NCI-H524 (cell line): ENCODE data around the gene TSHZ2.
A peak's percentile ranks its signal among the peaks of the same experiment; 100 is the strongest.
"Not testable (repeated sequence)": the region's sequence is repeated elsewhere in the genome, so short reads cannot be mapped to it uniquely, and the experiment has no call there.

ENCODE experiments used
- DNase-seq, 2 experiments: peaks; one replicate each; lab custom pipeline; 2025; lab: John Stamatoyannopoulos, UW

TSHZ2 gene

DNA sequence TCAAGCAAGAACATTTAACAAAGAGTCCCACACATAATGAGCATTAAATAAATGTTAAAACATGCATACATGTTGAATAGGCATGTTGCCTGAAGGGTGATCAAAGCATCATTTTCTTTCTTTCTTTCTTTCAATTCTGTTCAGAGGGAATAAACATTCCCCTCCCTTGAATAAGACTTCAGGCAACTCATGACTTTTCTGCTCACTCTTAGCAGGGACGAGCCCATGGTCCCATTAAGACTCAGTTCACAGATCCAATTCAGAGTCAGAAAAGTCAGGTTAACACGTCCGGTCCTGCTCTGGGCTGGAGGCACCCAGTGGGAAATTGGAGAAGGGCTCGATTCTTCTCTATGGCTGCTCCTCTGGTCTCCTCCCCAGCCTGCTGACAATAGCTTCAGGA, 439.7 kb downstream of the TSHZ2 start:
- DNase-seq = no peak

DNA sequence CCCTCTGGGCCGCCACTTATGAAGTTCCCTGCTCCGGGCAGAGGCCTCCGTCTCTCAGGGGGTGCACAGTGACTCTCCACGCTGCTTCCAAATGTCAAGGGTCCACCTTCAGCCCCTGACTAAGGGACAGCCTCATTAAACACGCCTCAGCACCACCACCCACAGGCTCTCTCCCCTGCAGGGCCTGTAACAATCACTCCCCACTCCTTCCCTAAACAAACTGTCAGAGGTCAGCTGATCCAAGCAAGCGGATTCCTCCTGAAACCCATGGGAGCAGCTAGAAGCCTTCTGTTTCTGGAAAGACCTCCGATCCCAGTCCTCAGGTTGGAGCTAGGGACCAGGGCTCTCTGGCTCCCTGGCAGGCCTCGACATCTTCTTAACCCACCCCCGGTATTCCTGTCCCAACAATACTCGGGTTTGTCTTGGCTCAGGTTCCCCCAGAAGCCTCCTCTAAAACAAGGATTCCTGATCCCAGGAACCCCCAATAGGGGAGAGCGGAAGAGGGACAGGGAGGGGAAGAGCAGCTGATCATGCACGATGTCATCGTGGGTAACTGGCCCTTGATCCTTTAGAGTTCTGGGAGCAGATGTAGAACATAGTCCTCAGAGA, 440.5 kb downstream of the TSHZ2 start:
- DNase-seq = no peak

DNA sequence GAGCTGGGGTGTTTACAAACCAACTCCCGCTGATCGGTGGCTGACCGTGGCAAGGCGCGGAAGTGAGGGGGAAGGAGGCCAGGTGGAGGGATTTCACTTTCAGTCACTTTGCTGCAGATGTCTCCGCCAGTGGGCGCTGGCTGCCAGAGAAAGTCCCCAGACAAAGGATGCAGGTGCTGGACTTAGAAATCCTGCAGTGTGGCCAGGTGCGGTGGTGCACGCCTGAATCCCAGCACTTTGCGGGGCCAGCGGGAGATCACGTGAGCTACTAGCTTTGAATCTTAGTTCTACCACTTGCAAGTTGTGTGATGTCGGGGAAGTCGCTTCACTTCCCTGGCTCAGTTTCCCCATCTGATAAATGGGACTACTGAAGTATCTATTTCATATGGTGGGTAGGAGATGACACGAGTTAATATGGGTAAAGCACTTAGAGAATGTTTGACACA, 441.1 kb downstream of the TSHZ2 start:
- DNase-seq = peak; percentile 59 to 63

DNA sequence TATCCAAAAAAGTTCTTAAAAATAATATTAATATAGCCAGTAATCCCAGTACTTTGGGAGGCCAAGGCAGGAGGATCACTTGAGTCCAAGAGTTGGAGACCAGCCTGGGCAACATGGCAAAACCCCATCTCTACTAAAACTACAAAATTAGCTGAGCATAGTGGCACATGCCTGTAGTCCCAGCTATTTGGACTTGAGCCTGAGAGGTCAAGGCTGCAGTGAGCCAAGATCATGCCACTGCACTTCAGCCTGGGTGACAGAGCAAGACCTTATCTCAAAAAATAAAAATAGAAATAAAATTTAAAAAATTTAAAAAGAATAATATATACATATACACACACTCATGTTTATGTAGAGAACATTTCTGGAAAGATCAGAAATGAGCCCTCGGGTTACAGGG, 441.7 kb downstream of the TSHZ2 start:
- DNase-seq = not testable (repeated sequence)

DNA sequence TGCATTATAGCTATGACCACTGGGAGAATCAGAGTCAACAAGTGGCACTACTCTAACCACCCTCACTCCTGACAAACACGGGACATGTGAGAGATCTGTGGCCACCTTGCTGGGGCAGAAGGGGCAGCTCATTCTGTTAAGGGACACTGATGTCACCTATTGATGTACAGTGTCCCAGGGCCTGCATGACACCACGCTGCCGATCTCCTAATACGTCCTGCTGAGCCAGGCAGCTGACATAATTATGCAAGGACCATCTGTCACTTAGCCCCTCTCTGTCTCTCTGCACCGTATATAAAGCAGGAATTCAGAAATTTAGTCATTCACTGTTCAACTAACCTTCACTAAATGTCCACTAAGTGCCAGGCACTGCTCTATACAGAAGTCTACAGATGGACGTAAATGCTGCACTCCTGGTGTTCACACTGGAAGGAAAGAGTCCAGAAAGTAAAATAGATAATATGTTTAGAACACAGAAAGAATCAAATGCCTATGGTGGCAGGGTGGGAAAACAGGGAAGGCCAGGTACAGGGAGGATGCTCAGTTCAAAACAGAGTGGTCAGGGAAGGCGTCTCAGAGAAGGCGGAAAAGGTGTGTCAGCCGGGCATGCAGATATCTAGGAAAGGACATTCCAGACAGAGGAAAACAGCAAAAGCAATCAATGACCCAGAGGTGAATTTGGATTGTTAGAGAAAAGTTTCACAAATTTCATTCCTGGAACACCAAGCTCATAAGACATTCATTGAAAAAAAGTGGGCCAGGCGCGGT, 447.7 kb downstream of the TSHZ2 start:
- peak; percentile 48 to 84 for DNase-seq

DNA sequence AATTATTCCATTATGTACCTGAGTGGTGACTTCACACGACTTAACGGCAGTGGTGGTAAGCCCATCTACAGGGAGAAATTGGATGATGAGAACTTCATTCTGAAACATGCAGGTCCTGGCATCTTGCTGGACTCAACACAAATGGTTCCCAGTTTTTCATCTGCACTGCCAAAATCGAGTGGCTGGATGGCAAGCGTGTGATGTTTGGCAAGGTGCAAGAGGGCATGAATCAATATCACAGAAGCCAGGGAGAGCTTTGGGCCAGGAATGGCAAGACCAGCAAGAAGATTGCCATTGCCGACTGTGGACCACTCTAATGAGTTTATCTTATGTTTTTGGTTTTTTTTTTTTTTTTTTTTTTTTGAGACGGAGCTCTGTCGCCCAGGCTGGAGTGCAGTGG, 449.2 kb downstream of the TSHZ2 start:
- DNase-seq = no peak

DNA sequence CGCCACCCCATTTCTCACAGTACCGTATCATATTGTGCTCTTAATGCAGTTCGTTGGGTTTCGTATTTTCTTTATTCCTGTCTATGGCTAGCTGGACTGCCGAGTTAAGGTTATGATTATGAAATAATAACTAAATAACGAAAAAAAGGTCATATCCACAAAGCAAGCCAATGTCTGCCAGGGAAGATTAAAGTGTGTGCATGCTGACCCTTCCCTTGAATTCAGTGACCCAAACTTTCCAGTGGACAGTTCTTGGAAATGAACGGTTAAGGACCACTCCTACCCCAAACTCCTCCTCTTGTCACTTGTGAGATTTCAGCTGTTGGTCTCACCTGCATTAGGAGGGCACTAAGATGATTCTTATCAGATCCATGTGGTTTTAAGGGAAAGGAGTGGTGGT, 449.9 kb downstream of the TSHZ2 start:
- no peak for DNase-seq

DNA sequence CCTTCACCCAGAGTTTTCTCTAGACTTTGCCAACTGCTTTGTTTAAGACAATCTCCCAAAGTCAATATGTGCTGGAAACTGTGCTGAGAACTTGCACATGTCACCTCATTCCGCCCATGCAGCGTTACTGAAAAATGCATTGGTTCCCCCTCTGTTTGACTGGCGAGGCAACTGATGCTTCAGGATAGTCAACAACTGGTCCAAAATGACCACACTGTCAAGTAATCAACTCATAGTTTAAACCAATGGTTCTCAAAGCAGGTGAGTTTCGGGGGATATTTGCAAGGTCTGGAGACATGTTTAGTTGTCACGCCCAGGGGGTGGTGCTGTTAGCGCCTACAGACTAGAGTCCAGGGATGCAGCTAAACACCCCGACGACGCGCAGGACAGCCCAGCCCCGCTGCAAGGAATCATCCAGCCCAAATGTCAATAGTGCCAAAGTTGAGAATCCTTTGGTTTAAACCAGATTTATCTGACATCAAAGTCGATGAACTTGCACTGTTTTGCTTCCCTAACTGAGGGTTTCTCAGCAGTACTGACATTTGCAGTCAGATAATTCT, 451.5 kb downstream of the TSHZ2 start:
- DNase-seq = no peak

DNA sequence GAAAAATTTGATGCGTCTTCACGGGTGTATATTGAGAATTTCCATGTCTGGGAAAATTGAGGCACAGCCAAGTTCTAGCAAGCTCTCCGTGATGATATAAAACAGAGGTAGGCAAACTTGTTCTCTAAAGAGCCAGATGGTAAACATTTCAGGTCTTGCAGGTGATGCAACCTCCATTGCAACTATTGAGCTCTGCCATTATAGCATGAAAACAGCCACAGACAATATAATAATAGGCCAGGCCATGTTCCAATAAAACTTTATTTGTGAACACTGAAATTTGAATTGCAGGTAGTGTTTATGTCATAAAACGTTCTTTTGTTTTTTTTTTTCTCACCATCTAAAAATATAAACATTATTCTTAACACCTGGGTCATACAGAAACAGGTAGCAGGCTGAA, 453.3 kb downstream of the TSHZ2 start:
- DNase-seq = no peak

DNA sequence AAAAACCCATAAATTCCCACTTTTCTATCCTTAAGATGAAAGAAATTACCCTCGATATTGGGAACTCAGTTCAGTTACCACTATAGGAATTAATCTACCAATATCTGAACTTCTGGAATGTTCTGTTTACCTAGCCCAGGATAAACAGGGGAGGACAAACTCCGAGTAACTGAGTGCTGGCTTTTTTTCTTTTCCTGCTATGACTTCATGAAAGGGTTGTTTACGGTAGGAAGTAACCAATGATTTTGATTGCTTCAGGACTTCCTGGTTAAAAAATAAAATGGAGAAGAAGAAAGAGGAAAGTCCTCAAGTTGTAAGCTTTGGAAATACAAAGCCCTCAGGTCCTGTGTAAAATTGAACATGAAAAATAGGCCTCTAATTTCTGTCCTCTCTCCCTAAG, 453.8 kb downstream of the TSHZ2 start:
- no peak for DNase-seq

DNA sequence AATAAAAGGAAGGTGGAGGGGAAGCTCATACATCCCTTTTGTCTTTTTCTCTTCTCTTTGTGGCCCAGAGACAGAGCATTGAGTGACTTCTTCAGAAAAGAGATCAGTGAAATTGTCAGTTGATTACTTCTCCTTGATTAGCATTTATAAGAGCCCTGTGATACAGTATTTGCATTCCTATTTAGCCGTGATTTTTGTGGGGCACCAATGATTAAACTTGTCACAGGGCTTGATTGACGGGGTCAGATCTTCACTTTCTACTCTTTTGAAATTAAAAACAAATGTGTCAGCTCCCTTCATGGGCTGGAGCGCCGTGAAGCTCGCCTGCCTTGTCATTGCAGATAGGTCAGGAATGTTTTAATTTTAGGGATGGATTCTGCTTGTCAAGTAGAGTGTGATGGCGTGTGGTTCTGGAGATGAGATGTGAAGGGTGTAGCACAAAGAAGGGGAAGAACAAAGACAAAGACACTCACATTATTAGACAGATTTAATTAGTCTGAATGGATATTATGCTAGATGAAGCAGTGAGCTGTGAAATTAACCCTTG, 454.7 kb downstream of the TSHZ2 start:
- no peak for DNase-seq

DNA sequence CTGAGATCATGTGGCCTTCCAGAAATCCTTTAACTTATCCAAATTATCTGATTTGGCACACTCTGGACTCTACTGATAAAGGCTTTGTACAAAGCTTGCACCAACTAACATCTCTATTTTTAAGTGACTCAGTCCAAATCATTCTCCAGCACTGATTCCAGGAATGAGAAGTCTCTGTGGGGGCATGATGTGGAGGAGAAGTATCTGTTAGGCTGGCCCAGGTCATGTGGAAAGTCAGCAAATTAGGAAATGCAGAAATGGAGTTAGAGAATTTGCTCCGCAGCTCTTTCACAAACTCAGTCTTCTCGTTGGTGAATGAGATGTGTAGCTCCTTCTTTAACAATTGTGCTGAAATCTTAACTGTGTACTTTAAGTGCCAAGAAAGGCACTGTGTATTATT, 455.8 kb downstream of the TSHZ2 start:
- no peak for DNase-seq

DNA sequence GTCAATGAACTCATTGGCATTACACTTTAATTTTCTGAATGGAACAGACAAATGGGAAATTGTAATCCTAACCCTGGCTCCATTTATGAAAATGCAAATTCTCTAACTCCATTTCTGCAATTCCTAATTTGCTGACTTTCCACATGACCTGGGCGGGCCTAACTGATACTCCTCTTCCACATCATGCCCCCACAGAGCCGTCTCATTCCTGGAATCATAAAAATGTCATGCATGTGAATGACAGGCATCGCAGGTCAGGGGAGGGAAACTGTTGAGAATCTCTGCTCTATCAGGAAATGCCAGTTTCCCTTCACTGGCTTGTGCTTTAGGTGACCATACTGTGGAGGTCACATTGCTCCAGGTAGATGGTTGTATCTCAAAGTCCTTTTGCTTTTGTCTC, 456.4 kb downstream of the TSHZ2 start:
- DNase-seq = no peak

DNA sequence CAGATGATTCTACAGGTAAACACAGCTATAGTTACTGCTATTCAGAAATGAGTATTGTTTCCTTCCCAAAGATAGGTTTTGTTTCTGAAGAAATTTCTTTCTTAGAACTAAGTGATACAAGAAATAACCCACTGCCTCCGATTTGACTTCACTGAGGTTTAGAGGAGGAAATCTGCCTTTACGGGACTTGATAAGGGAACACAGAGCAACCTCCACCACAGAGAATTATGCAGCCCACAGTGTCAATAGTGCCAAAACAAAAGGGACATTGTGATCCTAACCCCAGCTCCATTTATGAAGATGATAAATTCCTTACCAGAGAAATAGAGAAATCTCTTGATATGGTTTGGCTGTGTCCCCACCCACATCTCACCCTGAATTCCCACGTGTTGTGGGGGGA, 456.8 kb downstream of the TSHZ2 start:
- DNase-seq = no peak

DNA sequence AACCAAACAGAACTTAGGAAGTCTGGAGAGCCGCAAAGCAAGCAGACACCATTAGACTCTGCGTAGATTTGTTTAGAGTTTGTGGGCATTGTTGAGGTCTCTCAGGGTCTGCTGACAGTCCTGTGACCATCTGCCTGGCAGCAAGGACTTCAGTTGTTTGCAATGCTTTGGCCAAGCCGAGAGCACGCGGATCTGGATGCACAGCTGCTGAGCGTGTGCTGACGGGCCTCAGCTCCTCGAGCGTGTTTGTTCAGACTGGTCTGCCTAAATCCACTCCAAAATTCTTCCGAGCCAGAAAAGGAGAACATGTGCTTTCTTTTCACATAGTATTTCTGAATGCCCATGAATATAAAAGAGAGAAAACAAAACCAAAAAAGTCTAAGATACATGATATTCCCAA, 462.5 kb downstream of the TSHZ2 start:
- DNase-seq = peak; percentile 4 to 41

DNA sequence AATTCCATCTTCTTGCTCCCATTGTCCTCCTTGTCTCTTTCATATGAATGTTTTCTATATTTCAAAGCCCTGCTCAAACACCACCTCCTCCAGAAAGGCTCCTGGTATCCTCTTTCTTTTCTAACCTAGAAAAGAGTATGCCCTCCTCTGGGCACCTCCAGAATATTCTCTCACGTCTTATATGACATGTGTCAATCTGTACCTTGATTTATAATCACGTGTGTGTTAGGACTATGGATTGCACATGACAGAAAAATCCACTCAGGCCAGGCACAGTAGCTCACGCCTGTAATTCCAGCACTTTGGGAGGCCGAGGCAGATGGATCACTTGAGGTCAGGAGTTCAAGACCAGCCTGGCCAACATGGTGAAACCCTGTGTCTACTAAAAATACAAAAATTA, 464.8 kb downstream of the TSHZ2 start:
- not testable (repeated sequence) for DNase-seq

DNA sequence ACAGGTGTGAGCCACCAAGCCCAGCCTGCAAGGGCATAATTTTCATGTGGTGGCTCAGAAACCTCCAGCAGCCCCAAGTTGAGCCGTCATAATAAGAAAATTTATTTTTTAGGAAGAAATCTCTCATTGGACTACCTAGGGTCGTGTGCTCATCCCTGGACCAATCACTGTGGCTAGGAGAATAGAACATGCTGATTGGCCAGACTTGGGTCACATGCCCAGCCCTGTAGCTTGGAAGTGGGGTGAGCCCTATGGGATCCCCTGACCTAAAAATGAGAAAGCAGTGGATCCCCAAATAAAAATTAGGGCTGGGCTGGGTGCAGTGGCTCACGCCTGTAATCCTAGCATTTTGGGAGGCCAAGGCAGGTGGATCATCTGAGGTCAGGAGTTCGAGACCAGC, 466.2 kb downstream of the TSHZ2 start:
- DNase-seq = no peak

DNA sequence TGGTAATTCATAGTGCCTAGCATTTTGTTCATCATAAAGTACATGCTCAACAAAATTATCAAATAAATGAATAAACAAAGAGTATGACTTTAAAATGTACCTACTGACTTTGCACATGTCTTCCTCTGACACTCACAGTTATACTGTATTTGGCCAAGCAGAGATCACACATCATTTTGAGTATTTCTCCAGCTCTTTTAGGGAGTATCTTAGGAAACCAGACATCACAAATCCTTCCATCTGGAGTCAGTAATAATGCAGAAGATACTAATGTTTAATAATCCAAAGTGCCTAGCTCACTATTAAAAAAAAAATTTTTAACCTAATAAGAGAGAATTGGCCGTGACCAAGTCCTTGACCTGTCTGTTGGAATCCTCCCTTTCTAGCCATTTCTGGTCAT, 466.9 kb downstream of the TSHZ2 start:
- no peak for DNase-seq

DNA sequence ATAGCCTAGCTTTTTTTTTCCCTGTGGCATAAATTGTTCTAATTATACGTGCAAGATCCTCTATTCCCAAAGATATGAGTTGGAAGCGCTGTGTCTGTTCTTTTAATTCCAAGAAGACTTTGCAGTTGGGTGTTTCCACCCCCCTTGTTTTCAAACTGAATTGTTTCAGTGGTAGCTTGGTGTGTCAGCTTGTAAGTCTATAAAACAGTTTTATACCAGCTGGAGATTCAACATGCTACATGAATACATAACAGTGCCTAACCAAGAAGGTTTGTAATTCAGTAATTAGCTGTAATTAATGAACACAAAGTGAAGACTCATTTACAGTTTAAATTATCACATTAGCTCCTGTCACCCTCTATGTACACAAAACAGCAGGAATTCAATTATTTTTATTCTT, 467.5 kb downstream of the TSHZ2 start:
- no peak for DNase-seq

DNA sequence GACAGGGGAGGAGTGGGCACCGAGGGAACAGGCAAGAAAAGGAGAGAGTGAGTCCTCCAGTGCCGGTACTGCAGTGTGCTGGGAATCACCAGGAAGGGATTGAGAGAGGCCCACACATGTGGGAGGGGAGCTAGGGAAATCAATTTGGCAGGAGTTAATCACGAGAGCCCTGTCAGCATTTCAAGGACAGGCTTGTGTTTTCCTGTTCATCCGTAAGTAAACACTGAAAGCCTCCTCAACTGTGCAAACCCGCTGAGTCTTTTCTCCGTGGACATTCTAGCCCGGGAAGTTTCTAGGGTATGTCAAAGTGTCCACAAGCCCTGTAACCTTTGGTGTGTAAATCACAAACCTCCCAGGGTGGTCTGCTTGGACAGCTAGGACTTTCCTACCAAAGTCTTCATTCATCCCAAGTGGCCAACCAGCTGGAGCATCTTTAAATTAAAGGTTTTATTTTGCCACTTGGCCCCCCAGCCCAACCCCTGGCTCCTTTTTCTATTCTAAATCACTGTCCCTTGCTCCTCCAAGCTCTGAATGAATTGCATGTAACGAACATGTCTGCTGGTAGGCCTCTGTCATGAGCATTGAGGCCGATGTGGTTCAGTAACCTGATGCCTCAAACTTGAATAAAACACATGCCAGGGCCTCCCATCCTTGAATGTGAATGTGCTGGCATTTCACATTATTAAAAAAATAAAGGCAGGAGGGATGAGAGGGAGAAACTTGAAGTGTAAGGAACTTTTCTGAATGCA, 472.4 kb downstream of the TSHZ2 start:
- DNase-seq = no peak

DNA sequence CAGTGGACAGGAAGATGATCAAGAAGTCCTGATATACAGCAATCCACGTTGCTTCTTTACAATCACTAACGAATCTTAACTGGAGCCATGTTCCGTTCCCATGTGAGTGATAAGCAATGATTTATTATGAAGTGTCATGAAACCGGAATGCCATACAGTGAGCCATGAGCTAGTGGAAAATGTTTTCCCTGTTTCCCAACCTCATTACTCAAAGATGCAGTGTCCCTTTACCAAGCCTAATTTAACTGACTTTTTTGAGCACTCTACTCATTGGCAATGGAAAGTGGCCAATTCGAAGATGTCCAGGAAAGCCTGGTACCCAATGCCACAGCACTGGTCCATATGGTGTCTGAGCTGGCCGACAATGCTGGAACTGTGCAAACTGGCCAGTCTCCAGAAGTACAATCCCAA, 473.2 kb downstream of the TSHZ2 start:
- DNase-seq = no peak

DNA sequence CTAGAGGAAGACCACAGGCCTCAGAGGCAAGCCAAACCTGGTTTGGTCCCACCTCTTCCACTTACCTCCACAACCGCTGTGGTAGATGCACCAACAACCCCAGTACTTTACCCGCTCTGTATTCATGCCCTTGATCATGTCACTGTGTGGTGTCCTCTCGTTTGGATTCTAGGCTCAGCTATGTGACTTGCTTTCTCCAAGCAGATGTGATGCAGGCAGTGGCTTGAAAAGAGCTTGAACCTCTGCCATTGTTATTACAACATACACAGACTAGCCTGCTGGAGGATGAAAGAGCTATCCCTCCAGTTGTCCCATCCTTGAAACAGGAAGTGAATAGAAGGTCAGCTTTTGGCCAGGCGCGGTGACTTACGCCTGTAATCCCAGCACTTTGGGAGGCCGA, 473.8 kb downstream of the TSHZ2 start:
- no peak for DNase-seq

DNA sequence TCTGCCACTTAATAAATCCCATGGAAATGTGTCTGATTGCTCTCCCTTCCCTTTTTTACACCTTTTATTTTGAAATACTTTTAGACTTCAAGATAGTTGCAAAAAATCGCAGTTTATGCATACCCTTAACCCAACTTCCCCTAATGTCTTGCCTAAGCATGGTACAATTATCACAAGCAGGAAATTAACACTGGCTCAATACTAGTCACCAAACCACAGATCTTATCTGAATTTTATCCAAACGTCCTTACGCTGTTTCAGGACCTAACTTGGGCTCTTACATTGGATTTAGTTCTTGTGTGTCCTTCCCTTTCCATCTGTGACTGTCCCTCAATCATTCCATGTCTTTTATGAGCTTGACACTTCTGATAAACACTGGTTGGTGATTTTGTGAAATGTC, 475.2 kb downstream of the TSHZ2 start:
- no peak for DNase-seq
